ENCODE measurements around the gene RPL3.
"Not testable (repeated sequence)": the region's sequence is repeated elsewhere in the genome, so short reads cannot be mapped to it uniquely, and the experiment has no call there.

The RPL3 gene

GRCh38 chr22:39319284-39320022 lies at the start of gene RPL3:
Gene RPL3 (minus strand): TSS chr22:39319623. CDS start chr22:39319597, 26 bp downstream.
- DNase-seq: peak; percentile 95 to 97

- DNase-seq: no peak
These were observed 49.8 kb upstream of the RPL3 start for GRCh38 chr22:39369186-39369585.

- no peak for DNase-seq
These were observed 49.1 kb upstream of the RPL3 start for GRCh38 chr22:39368461-39368911.

- DNase-seq: no peak
These were observed 47.6 kb upstream of the RPL3 start for GRCh38 chr22:39367035-39367434.

- no peak for DNase-seq
These were observed 46.0 kb upstream of the RPL3 start for GRCh38 chr22:39365492-39365780.

GRCh38 chr22:39364714-39365491 lies 45.5 kb upstream of the RPL3 start:
- DNase-seq: no peak

- DNase-seq: no peak
These were observed 44.5 kb upstream of the RPL3 start for GRCh38 chr22:39363751-39364515.

GRCh38 chr22:39362932-39363331 lies 43.5 kb upstream of the RPL3 start:
- no peak for DNase-seq

GRCh38 chr22:39362271-39362670 lies 42.8 kb upstream of the RPL3 start:
- no peak for DNase-seq

GRCh38 chr22:39361496-39361895 lies 42.1 kb upstream of the RPL3 start:
- DNase-seq: no peak

GRCh38 chr22:39360674-39361413 lies 41.4 kb upstream of the RPL3 start:
- no peak for DNase-seq

- no peak for DNase-seq
These were observed 40.8 kb upstream of the RPL3 start for GRCh38 chr22:39360242-39360641.

GRCh38 chr22:39359659-39360195 lies 40.3 kb upstream of the RPL3 start:
- no peak for DNase-seq

- DNase-seq: not testable (repeated sequence)
These were observed 38.8 kb upstream of the RPL3 start for GRCh38 chr22:39358197-39358596.

GRCh38 chr22:39357110-39358108 lies 38.0 kb upstream of the RPL3 start:
- not testable (repeated sequence) for DNase-seq

GRCh38 chr22:39356464-39356863 lies 37.0 kb upstream of the RPL3 start:
- no peak for DNase-seq

- not testable (repeated sequence) for DNase-seq
These were observed 36.4 kb upstream of the RPL3 start for GRCh38 chr22:39355805-39356204.

GRCh38 chr22:39355080-39355479 lies 35.7 kb upstream of the RPL3 start:
- DNase-seq: no peak

- no peak for DNase-seq
These were observed 33.9 kb upstream of the RPL3 start for GRCh38 chr22:39353346-39353745.

- no peak for DNase-seq
These were observed 33.0 kb upstream of the RPL3 start for GRCh38 chr22:39352306-39352891.

- no peak for DNase-seq
These were observed 32.3 kb upstream of the RPL3 start for GRCh38 chr22:39351689-39352214.
